NCI-H345 (cell line): ENCODE measurements around the gene GRIK4.

Experiments used
- DNase-seq: peaks from one replicate; lab custom pipeline; 2025; lab: John Stamatoyannopoulos, UW

The GRIK4 gene

GRCh38 chr11:120547811-120548681 is 36.5 kb downstream of the GRIK4 start:
- DNase-seq = peak; percentile 80

DNA sequence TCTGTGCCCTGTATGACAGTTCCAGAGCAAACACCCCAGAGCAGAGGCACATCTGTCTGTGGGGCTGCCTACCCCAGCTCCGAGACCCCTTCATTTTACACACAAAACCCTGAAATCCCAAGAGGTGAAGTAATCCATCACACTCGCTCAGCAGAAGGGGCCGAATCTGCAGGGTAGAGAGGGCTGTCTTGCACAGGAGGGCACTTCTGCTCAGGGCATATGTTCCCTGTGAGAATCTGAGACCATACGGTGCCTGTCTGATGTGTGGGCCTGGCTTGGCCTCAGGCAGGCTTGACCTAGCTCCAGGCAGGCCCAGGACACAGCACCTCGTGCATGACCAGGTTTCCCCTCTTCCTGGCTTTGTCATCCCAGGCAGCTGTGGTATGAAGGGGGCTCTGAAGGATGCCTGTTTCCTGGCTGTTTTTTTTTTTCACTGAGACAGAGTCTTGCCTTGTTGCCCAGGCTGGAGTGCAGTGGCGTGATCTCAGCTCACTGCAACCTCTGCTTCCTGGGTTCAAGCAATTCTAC is 37.2 kb downstream of the GRIK4 start:
- DNase-seq = no peak

- DNase-seq = no peak
These were observed 37.8 kb downstream of the GRIK4 start for GRCh38 chr11:120549346-120549745.

DNA sequence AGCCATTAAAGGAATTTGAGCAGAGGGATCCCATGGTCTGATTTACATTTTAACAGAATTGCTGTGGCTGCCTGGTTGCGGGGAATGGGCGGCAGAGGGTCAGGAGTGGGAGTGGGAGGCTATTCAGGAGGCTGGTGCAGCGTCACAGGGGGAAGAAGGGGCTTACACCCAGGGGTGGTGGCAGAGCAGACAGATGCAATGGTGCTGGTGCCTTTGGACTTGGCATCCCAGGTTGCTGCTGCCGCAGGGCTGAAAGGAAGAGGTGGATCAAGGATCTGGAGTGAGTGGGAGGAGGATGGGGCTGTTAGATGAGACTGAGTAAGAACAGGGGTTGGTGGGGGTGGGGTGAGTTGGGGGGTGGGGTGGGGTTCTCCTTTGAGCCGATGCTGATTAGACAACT is 38.5 kb downstream of the GRIK4 start:
- no peak for DNase-seq

- no peak for DNase-seq
These were observed 39.6 kb downstream of the GRIK4 start for GRCh38 chr11:120551191-120551590.

DNA sequence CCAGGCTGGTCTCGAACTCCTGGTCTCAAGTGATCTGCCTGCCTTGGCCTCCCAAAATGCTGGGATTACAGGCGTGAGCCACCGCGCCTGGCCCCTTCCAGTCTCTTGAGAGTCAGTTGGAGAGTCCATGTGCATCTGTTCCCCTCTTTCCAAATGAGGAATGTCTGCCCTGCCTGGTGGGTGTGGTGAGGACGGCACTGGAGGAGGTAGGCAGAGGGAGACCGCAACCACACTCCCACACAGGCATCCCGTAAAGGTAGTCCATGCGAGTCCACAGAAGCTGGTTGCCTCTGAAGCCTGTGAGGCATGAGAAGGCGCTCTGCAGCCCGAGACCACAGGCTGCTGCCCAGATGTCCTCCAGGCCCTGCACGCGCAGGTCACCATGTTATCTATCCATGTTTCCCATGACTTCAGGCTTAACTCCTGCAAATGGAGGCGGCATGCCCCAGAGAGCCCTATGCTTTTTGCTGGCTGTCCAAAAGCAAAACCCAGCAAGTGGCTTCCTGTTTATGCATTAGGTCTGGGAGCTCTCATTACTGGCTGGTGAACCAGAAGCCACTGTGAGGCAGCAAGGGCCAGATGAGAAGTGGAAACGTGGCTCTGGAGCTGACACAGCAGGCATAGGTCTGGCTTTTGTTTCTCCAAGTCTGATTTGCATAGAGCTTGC is 43.4 kb downstream of the GRIK4 start:
- no peak for DNase-seq

DNA sequence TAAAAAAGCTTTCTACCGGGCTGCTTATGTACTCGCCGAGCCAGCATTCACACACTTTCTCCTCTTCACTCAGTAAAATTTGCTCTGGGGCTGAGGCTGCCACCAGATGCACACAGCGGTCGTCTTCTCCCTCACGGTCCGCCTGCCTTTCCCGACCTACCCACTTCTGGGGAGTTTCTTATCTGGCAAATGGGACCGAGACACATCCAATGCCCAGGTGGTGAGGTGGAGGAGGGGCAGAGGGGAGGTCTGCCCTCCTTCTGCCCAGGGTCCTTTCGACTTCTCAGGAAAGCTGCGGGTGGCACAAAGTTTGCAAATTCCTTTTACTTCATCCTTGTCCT is 43.9 kb downstream of the GRIK4 start:
- no peak for DNase-seq

- DNase-seq = no peak
These were observed 45.2 kb downstream of the GRIK4 start for GRCh38 chr11:120556797-120557196.

DNA sequence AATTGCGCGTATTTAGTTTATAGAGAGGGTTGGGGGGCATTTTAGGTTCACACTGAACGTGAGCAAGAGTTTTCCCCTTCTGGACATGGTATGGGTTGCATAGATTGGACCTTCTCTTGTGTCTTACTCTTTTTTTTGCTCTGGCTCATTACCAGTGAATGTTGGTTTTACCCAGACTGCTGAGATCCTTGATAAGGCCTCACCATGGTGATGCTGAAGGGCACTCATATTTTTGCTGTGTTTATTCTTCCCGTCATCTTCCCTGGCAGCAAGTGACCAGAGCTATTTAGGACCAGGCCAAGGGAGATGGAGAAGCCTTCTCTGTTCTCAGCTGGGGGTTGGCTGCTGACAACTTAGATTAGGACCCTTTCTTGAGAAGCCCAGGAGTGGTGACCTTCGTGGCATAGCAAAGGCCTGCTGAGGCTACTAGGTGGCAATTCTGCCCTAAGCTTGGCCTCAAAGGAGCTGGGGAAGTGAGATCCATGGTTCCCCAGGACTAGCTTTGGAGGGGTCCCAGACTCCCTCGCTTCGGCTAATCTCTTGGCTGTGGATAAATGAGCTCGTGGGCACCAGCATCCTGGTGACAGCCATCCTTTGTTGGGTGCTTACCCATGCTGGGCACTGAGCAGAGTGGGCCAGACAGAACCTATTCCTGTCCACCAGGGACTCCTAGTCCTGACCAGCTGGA is 47.3 kb downstream of the GRIK4 start:
- DNase-seq = no peak

DNA sequence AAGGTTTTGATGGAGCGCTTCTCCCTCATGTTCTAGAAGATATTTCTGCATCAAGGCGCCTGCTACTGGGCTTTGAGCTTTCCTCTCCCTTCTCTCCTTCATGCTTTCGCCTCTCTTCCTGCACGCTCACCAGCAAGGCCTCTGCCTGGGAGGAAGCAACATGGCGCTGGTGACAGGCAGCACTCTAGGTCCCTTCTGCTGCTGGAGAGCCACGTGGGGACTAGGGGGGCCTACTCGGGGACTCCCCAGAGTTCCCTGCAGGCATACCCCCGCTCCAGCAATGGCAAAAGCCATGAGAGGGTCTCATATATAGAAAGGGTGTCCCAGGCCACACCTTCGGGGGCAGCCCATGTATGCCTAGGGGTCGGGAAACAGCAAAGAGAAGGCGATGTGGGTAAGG is 49.7 kb downstream of the GRIK4 start:
- DNase-seq = no peak

- no peak for DNase-seq
These were observed 51.4 kb downstream of the GRIK4 start for GRCh38 chr11:120562806-120563425.

DNA sequence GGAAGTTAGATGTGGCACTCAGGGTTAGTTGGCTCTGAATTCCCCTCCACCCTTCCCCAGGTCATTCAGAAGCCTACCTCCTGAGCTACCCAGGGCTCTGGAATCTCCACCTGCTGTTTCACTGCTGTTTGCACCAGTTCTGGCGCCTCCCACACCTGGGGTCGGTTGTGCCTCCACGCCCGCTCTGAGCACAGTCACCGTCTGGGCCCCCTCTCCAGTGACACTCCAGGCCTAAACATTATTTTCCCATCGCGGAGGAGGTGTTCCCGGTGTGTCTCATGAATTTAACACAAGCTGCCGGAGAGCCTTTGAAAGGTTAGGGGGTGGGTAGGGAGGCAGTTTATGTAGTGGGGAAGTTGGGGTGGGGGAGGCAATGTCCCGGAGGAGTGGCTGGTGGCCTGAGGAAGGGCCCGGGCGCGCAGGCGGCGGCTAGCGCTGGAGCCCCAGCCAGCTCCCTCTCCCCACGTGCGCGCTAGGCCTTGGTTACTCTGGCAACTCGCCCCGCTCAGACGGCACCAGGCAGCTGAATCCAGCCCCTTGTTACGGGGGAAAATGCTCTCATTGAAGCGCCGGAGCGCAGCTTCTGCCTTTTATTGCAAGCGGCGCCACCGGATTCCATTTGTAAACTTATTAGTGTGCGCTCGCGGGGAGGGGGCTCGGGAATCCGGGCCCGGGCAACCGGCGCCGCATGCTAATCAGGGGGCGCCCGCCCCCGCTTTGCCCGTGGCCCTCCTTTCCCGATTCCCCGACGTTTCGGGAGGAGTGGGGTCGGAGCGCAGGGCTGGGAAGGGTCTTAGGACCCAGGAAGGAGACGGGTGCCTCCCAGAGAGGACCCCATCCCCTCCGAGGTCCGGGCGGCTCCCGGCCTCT is 52.4 kb downstream of the GRIK4 start:
- DNase-seq = peak; percentile 41

DNA sequence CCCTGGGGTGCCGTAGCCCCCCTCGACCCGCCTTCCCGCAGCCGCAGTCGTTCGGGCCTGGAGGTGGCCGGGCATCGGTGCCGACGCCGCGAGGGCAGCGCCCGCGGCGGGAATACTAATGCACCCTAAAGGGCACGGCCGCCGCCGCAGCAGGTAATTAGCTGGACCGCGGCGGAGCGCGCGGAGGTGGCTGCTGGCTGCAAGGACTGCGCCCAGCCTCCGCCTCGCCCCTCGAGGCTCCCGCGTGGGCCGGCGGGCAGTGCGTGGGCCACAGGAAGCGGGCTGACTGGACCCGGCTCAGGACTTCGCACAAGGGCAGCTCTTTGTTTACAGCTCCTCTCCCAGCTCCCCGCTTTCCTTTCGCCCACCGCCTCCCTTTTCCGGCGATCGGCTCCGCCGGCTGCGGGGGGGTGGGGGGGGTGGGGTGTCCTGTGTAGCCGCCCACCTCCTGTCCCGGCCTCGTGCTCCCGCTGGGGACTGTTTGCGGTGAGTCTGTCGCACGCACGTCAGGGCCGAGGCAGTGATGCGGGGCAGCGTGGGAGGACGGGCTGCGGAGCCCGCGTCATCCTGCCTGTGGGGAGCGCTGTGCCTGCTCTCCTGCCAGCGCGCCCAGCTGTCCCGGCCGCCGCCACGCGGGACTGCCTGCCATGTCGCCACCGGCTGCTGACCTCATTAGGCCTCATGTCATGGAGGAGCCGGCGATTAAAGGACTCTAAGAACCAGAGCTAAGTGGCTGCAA is 53.2 kb downstream of the GRIK4 start:
- no peak for DNase-seq

DNA sequence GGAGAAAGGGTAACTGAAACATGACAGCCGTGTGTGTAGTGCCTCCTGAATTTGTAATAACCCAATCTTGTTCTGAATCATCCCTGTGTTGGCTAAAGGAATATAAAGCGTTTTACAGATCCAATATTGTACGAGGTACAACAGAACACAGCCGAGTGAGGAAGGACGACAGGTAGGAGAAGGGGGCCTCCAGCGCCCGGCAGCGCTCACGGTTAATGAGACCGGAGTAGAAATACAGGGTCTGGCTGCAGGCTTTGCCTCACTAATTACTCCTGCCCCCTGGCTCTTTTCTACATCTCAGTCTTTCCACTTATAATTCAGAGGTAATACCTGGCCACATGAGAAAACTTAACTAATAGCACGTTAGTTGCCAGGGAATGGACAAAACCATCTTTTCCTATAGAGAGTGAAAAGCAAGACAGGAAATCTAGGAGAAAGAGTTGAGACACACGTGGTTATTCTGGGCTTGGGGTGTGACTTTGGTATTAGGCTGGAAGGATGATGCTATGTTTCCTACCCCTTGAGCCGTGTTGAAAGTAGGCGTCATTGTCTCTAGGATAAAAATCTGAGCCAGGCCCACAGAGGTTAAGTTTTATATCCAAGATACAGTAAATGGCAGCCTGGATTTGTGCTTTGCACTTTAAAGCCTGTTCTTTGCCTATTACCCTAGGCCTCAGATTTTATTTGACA is 54.1 kb downstream of the GRIK4 start:
- DNase-seq = no peak

- DNase-seq = no peak
These were observed 54.6 kb downstream of the GRIK4 start for GRCh38 chr11:120566176-120566575.

- no peak for DNase-seq
These were observed 57.2 kb downstream of the GRIK4 start for GRCh38 chr11:120568572-120569307.

DNA sequence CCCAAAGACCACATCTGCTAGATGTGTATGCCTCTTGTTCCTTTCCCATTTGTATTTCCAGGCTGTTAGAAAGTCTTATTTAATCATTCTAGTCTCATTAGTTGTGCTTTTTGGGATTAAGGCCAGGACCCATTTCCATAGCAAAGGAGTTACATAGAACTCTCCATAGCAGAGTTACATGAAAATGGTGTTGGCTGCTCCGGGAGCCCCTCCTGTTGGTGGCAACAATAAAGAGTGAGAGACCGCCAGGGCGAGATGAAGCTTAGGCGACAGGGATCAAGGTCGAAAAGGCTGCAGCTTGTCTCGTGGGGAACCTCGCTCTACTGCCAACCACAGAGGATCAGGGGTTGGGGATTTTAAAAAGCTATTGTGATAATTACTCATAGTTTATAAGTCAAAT is 58.3 kb downstream of the GRIK4 start:
- DNase-seq = no peak

GRCh38 chr11:120571476-120571875 is 59.9 kb downstream of the GRIK4 start:
- DNase-seq = no peak

DNA sequence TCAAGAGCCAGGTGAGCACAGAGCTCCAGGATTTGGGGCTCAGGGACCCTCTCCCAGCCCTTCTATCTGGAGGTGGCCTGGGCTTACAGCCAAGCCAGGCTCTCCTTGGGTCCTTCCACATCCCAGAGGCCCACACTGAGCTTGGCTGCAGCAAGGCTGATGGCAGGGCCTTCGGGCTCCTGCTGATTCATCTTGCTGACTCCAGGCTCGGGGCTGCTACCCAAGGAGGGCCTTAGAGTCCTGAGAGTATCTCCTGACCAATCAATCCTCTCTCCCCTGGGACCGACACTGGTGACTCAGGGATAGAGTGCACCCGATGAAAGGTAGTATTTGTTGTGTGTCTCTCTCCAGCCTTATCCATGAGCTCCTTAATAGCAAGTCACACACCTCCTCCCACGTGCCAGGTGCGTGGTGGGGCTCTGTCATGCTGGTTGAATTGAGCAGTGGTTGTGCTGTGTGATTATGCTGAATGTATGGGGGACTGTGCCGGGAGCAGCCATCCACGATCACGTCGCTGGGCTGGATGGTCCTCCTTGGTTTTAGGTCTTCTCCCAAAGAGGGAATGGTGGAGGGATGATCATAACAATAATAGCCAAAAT is 62.3 kb downstream of the GRIK4 start:
- DNase-seq = no peak
